Neuron (in vitro differentiated cells): ENCODE results near the gene LMAN2L.

Experiments
- H2AFZ ChIP-seq: one replicate; pipeline ENCODE4 v1.6.1; 2013; ENCODE audit warnings: low read depth, mild to moderate bottlenecking, inconsistent platforms, low read length, moderate library complexity
- H3K27me3 ChIP-seq: one replicate; pipeline ENCODE4 v1.6.1; 2013; ENCODE audit warnings: low read length; ENCODE audit not compliant: insufficient read depth
- H3K36me3 ChIP-seq: one replicate; pipeline ENCODE4 v1.6.1; 2013; ENCODE audit warnings: low read length; ENCODE audit not compliant: insufficient read depth
- H3K4me1 ChIP-seq: one replicate; pipeline ENCODE4 v1.6.1; 2013; ENCODE audit warnings: low read length; ENCODE audit not compliant: insufficient read depth
- H3K4me3 ChIP-seq: 2 replicates; pipeline ENCODE4 v1.5.1; 2013; ENCODE audit warnings: mild to moderate bottlenecking, low read length, moderate library complexity
- H3K9me3 ChIP-seq: one replicate; pipeline ENCODE4 v1.6.1; 2013; ENCODE audit warnings: low read length

The LMAN2L gene

DNA sequence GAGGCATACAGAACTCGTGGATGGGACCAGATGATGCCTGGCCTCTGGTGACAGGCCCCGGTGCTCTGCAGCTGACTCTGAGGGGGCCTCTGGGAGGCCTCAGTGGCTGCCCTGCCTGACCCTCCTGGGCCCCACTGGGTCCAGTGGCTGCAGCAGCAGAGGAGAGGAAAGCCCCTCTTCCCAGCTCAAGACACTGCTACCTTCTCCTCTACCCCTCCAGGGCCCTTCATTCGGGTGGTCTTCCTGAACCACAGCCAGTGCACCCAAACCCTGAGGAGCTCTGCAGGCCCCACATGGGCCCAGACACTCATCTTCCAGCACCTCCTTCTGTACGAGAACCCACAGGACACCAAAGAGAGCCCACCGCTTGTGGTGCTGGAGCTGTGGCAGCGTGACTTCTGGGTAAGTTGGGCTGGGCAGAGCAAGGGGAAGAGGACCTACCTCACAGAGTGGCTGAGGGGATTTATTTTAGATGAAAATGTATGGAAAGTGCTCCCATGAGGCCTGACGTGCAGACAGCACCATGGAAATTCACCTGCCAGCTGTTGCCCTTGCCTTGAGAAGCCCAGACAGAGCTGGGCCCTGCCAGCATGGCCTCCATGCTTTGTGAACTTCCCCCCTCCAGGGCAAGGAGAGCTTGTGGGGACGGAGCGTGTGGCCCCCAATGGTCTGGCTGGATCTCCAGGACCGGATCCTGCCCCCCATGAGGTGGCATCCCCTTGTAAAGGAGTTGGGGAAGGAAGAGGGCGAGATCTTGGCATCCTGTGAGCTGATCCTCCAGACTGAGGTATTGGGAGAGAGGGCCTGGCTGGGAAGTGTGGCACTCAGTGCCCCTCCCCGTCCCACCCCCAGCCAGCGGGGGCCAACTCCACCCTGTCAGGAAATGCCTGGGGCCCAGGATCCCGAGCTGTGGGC, 46.3 kb downstream of the LMAN2L start:
- H3K9me3 ChIP-seq, result no peaks in the 10 kb centered on the region
- no peaks in the 10 kb centered on the region for H3K36me3 ChIP-seq
- H3K27me3 ChIP-seq, result no peaks in the 10 kb centered on the region
- no peaks in the 10 kb centered on the region for H3K4me1 ChIP-seq
- no peak overlapping the region for H2AFZ ChIP-seq
- no peak overlapping the region for H3K4me3 ChIP-seq

DNA sequence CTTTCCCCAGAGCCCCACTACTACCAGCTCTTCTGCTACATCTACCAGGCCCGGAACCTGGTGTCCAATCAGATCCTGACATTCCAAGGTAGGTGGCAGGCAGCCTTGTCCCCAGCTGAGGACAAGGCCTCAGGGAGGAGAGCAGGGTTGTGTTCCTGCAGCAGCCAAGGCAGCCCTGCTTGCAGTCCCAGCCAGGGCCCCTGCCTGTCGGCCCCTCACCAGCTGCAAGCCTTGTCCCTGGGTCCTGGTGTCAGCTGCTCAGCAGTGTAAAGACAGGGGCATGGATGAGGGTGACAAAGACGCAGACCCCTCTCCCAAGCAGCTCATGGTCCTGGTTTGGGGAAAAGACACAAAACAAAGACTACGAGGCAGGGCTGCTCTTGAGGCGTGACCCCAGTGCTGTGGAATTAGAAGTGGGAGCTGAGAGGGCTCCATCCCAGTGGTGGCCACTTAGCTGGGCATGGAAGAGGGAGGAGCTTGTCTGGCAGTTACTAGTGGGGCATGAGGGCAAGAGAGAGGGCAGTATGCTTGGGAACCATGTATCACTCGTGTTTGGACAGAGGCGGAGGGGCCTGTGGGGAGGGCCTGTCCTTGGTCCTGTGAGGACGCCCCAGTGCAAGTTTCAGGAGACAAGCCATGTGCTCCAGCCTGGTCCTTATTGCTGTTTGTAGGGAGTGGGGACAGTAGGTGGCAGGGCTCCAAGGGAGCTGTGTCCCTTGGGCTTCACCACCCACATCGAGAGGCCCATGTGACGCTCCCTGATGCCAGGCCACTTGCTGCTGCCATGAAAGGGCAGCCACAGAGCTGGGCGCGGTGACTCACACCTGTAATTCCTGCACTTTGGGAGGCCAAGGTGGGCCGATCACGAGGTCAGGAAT, 47.5 kb downstream of the LMAN2L start:
- Histone ChIP-seq H3K27me3 (no peaks in the 10 kb centered on the region), H3K4me3 (no peak overlapping the region), H3K9me3 (no peaks in the 10 kb centered on the region), H2AFZ (no peak overlapping the region), H3K4me1 (no peaks in the 10 kb centered on the region), H3K36me3 (no peaks in the 10 kb centered on the region)

DNA sequence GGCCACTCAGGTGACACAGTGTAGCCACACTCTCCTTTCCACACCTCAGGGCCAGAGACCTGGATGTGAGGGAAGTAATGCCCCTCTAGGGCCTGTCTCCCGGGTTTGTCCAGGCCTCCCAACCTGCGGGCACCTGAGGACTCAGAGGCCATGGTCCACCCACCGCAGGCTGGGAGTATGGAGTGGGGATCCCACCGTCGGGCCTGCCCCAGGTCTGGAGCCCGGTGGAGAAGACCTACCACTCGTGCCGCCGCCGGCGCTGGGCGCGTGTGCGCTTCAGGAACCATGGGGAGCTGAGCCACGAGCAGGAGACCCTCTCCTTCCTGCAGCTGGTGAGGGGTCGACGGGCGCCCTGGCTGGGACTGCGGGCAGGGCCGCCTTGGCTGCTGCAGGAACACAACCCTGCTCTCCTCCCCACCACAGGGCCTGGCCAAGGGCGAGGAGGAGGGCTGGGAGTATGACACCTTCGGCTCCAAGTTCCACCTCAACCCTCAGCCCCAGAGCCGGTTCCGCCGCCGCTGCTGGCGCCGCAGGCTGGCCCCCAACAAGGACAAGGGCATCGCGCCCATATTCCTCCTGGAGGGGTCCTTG, 48.7 kb downstream of the LMAN2L start:
- Histone ChIP-seq H3K36me3 (no peaks in the 10 kb centered on the region), H3K4me1 (no peaks in the 10 kb centered on the region)

DNA sequence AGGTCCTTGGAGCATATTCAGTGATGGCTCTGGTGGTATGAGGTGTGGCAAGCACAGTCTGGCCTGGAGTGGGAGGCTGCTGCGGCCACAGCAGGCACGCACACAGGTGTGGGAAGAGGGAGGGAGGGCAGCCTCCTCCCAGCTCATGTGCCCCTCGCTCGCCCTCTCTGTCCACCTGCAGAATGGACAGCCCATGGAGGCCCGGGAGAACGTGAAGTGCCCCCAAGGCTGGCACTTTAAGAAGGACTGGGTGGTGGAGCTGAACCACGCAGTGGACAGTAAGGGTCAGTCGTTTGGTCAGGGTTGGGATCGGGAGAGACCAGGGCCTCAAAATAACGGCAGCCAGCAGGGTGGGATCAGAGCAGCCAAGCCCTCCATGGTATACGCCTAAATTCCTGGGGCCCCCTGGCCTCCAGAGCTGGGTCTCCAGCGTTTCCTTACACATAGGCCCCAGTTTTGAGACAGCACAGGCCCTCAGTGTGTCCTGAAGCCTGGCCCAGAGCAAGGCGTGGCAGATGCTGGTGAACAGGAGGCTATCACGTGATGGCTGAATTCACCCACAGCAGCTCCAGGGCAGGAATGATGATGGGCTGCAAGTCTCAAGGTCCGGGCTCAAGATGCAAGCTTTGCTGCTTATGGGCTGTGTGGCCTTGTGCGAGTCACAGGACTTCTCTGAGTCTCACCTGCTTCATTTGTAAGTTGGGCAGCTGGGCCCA, 49.4 kb downstream of the LMAN2L start:
- Histone ChIP-seq H2AFZ (no peak overlapping the region), H3K9me3 (no peaks in the 10 kb centered on the region), H3K36me3 (no peaks in the 10 kb centered on the region), H3K4me3 (no peak overlapping the region), H3K4me1 (no peaks in the 10 kb centered on the region), H3K27me3 (no peaks in the 10 kb centered on the region)

More for the DNA sequence above, 48.7 kb downstream of the LMAN2L start:
- H3K27me3 ChIP-seq, result no peaks in the 10 kb centered on the region
- H2AFZ ChIP-seq, result no peak overlapping the region
- H3K4me3 ChIP-seq, result no peak overlapping the region
- no peaks in the 10 kb centered on the region for H3K9me3 ChIP-seq

DNA sequence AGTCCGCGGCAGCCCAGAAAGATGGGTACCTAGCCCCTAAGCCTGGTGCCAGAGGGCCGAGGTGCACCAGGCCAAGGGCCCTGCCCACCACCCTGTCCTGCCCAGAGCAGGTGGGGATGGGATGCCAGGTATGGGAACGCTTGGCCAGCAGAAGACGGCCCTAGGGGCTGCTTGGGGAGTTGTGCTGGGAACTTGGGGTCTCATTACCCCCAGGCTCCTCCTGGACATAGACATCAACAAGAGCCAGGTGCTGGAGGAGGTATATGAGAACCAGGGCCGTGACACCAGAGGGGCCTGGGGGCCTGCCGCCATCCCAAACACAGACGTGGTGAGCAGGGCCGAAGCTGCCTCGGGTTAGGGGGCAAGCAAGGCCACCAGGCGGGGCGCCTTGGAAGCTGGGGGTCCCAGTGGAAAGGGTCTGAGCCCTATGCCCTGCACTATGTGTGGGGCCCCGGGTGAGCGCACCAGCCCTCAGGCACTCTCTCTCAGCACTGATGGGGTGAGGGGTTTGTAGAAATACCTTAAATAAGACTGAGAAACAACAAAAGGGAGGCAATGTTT, 50.4 kb downstream of the LMAN2L start:
- Histone ChIP-seq H3K4me1 (no peaks in the 10 kb centered on the region), H3K27me3 (no peaks in the 10 kb centered on the region), H3K9me3 (no peaks in the 10 kb centered on the region), H3K4me3 (no peak overlapping the region), H2AFZ (no peak overlapping the region), H3K36me3 (no peaks in the 10 kb centered on the region)

DNA sequence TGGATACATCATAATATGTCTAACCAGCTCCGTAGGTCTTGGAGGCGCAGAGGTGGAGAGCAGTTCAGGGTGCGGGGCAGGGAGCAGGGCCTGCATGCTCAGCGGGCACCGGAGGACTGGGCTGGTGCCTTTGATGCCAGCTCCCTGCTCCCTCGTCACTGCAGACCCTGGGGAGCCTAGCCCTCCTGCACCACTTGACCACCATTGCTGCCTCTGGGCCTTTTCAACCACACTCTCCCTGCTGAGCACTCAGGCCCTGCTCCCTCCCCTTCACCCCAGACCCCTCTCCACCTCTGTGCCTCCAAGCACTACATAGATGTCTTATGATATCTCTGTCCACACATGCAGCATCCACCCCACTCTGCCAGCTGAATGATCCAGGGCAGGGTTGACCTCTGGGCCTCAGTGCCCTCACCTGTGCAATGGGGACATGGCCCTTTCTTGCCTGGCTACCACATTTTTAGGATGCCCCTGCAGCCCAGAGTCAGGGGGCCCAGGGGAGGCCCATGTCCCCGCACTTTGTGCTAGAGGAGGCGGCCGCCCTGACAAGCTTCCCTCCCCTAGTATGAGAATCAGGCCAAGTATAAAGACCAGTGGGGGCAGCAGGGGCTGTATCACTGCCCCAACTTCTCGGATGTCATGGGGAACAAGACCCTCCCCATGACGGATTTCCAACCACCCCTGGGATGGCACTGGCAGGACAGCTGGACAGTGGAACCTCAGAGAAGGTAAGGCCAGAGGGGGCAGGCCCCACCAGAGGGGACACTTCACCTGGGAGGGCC, 51.0 kb downstream of the LMAN2L start:
- no peaks in the 10 kb centered on the region for H3K9me3 ChIP-seq
- no peak overlapping the region for H3K4me3 ChIP-seq
- H3K27me3 ChIP-seq, result no peaks in the 10 kb centered on the region
- no peak overlapping the region for H2AFZ ChIP-seq
- H3K36me3 ChIP-seq, result no peaks in the 10 kb centered on the region
- no peaks in the 10 kb centered on the region for H3K4me1 ChIP-seq

DNA sequence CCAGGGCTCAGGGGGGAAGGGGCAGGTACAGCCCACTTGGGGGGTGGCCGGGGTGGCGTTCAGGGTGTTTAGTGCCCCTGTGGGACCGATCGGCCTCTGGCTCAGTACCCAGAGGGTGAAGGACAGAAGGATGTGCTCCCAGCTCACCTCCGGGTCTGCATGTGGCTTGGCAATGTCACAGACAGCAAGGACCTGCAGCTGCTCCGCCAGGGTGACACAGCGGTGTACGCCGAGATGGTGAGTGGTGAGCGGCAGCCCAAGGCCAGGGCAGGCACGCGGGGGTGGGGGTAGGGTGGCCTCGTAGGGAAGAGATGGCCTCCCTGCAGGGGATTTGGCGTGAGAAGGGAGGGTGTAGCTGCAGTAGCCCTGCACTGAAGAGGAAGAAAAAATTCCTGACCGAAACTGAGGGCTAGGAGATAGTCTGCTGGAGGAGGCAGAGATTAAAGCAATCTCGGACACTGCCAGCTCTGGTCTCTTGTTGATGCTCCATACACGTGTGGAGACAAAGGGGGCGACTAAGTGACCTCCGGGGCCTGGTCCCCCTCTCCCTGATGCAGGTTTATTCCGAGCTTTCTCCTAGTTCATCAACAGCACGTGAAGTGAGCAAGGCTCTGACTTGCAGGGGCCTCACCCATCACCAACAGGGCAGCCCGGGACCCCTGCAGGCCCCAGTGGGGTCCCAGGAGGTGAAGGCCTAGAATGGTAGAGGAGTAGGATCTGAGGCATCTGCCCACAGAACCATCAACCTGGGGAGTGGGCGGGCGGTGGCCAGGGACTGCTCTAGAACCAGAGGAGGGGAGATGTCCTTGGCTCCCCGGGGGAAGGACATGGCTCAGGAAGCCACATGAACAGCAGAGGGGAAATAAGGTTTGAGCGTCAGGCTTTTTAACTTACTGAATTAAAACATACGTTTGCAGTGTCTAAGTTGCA, 51.9 kb downstream of the LMAN2L start:
- Histone ChIP-seq H3K9me3 (no peaks in the 10 kb centered on the region), H3K36me3 (no peaks in the 10 kb centered on the region), H3K27me3 (no peaks in the 10 kb centered on the region), H3K4me3 (no peak overlapping the region), H3K4me1 (no peaks in the 10 kb centered on the region), H2AFZ (no peak overlapping the region)

DNA sequence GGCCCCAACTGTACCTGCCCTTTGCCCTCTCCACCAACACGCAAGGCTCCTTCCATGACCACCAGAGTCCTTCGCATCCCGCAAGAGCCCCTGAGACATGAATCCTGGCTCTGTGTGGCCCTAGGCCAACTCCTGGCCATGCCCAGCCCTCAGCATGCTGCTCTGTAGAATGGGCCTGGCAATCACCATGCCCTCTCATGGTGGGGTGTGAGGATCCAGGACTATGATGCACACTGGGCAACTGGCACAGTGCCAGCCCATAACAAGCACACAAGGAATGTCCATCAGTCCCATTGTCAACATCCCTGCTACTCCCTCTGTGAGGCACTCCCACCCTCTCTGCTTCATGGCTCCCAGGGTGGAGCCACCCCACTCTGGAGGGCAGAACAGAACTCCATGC, 52.6 kb downstream of the LMAN2L start:
- Histone ChIP-seq H3K36me3 (no peaks in the 10 kb centered on the region), H3K9me3 (no peaks in the 10 kb centered on the region), H3K4me1 (no peaks in the 10 kb centered on the region), H3K4me3 (no peak overlapping the region), H3K27me3 (no peaks in the 10 kb centered on the region), H2AFZ (no peak overlapping the region)

DNA sequence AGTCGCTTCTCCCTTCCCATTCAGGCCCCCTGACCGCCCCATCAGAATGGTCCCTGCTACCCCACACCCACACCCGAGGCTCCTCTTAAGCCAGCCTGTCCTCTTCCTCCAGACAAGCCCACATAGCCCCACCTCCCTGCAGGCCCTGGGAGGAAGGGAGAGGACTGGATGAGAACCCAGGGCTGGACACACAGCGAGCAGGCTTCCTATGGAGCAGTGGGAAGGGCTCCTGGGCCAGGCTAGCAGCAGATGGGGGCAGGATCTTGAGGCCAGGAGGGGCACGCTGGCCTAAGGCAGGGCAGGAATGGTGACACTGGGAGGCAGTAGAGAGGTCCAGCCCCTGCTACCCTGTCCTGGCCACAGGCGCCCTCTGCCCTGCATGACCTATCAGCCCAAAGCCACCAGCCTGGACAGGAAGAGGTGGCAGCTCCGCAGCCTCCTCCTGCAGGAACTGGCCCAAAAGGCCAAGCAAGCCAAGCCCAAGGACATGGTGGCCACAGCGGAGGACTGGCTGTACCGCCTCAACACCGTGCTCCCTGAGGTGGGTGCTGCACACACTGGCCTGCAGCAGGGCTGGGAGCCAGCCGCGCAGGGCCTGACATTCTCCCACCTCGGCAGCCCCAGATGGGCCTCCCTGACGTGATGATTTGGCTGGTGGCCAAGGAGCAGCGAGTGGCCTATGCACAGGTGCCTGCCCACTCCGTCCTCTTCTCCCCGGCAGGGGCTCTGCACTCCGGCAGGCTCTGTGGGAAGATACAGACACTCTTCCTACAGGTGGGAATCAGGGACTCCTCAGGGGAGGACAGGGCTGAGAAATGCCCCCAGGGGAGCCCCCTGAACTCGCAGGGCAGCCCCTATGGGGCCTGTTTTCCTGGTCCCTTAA, 54.0 kb downstream of the LMAN2L start:
- Histone ChIP-seq H2AFZ (no peak overlapping the region), H3K27me3 (no peaks in the 10 kb centered on the region), H3K4me1 (no peaks in the 10 kb centered on the region), H3K4me3 (no peak overlapping the region), H3K36me3 (no peaks in the 10 kb centered on the region), H3K9me3 (no peaks in the 10 kb centered on the region)

DNA sequence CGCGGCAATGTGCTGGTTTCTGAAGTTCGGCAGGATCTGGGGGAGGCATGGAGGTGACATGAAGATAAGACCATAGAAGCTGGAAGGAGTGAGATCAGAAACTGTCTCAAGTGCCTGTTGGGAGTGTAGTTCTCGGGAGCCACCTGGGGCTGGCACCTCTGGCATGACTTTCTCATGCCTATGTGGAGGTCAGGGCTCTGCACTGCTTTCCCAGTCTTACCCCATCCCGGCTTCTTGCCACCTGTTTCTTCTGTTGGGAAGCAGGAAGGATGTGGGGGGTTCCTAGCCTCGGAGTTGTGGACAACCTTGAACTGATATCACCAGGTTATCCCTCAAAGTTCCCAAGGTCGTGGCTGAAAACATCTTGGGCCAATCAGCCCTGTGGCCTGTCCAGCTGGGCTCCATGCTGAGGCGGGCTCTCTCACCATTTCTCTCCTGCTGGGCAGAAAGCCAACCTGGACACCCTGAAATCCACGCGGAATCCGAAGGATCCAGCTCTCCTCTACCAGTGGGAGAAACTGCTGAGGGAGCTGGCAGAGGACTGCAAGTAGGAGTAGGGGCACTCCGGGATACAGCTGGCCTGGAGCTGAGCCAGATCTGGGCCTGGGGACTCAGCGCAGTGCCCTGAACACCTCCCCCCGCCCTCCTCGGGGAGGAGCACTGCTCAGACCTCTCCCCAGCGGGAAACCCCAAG, 54.8 kb downstream of the LMAN2L start:
- Histone ChIP-seq H3K9me3 (no peaks in the 10 kb centered on the region), H3K4me1 (peaks cover under 1% of the 10 kb centered on the region), H3K4me3 (no peak overlapping the region), H3K36me3 (no peaks in the 10 kb centered on the region), H3K27me3 (no peaks in the 10 kb centered on the region), H2AFZ (no peak overlapping the region)
